SK-N-SH (cell line): Measurements from ENCODE around the gene MYO18B. TPM values are rescaled to one million over a fixed set of nuclear protein-coding genes. Genes with fewer than 3 reads are reported as not detected.
A peak's percentile ranks its signal among the peaks of the same experiment; 100 is the strongest.

Source experiments
- CTCF ChIA-PET: fragments of 300-600, 350-600 bp; formaldehyde crosslinking; extraction: SDS; loops from one replicate; lab custom pipeline; 2021; lab: Yijun Ruan, JAX
- POLR2A ChIA-PET: fragments of 350-600 bp; sonication (Branson Sonifier 250); formaldehyde crosslinking; extraction: SDS; loops from one replicate; lab custom pipeline; 2020; ENCODE audit warnings: antibody characterized with exemption, inconsistent platforms; lab: Yijun Ruan, JAX
- DNase-seq: peaks from one replicate; pipeline ENCODE4 v3.0.0; 2012
- H2AFZ ChIP-seq: fragments of 200-600 bp; sonication (generic); 2 replicates; pipeline ENCODE4 v1.8.1; 2016; ENCODE audit warnings: antibody characterized with exemption, mild to moderate bottlenecking, low read depth
- H3F3A ChIP-seq: fragments of 200-600 bp; sonication (generic); replicated peaks from 2 replicates; pipeline ENCODE3; 2016; ENCODE audit warnings: antibody characterized with exemption, mild to moderate bottlenecking; ENCODE audit not compliant: insufficient read depth
- H3K27ac ChIP-seq, 2 experiments: fragments of 200-500 bp in 1 of 2; fragments of 200-600 bp in 1 of 2; sonication (Bioruptor generic) in 1 of 2; sonication (generic), shearing (Covaris generic) in 1 of 2; 2 replicates each; pipeline versions ENCODE4 v1.5.1 to v1.6.1; 2014 to 2016; ENCODE audit warnings: low read depth in 2 of 2, inconsistent platforms in 1 of 2, low read length in 1 of 2, mild to moderate bottlenecking in 1 of 2, mixed read lengths in 1 of 2
- H3K27me3 ChIP-seq: fragments of 200-600 bp; sonication (generic), shearing (Covaris generic); 2 replicates; pipeline ENCODE4 v1.6.1; 2016; ENCODE audit warnings: mixed run types; ENCODE audit not compliant: insufficient read depth
- H3K36me3 ChIP-seq, 2 experiments: fragments of 200-500 bp in 1 of 2; fragments of 200-600 bp in 1 of 2; sonication (Bioruptor generic) in 1 of 2; sonication (generic) in 1 of 2; replicated peaks in 1 of 2; 2 replicates each; pipeline versions ENCODE3 to v1.5.1; 2014 to 2016; ENCODE audit warnings: low read length in 1 of 2, mild to moderate bottlenecking in 1 of 2; ENCODE audit not compliant: insufficient read depth in 2 of 2, control insufficient read depth in 1 of 2
- H3K4me1 ChIP-seq, 2 experiments: fragments of 200-500 bp in 1 of 2; fragments of 200-600 bp in 1 of 2; sonication (Bioruptor generic) in 1 of 2; sonication (generic), shearing (Covaris generic) in 1 of 2; 2 replicates each; pipeline versions ENCODE4 v1.5.1 to v1.6.1; 2014 to 2016; ENCODE audit warnings: low read depth in 1 of 2, low read length in 1 of 2, mixed run types in 1 of 2; ENCODE audit not compliant: insufficient read depth in 2 of 2, control insufficient read depth in 1 of 2
- H3K4me2 ChIP-seq: fragments of 200-600 bp; sonication (generic), shearing (Covaris generic); 2 replicates; pipeline ENCODE4 v1.6.1; 2017; ENCODE audit warnings: mixed run types
- H3K4me3 ChIP-seq, 2 experiments: fragments of 200-500 bp in 1 of 2; fragments of 200-600 bp in 1 of 2; sonication (Bioruptor generic) in 1 of 2; sonication (generic), shearing (Covaris generic) in 1 of 2; 2 replicates each; pipeline versions ENCODE4 v1.5.1 to v1.8.1; 2014 to 2016; ENCODE audit warnings: low read depth in 2 of 2, inconsistent platforms in 1 of 2, low read length in 1 of 2, mild to moderate bottlenecking in 1 of 2, mixed read lengths in 1 of 2, moderate library complexity in 1 of 2
- H3K79me2 ChIP-seq: fragments of 200-600 bp; sonication (generic); 2 replicates; pipeline ENCODE4 v1.8.1; 2017; ENCODE audit warnings: mild to moderate bottlenecking; ENCODE audit not compliant: insufficient read depth
- H3K9ac ChIP-seq: fragments of 200-600 bp; sonication (generic); 2 replicates; pipeline ENCODE4 v1.6.1; 2017; ENCODE audit warnings: mixed run types
- H3K9me2 ChIP-seq: fragments of 200-600 bp; sonication (generic); 2 replicates; pipeline ENCODE4 v1.6.1; 2017; ENCODE audit warnings: mixed run types
- H3K9me3 ChIP-seq: fragments of 200-600 bp; sonication (generic); 2 replicates; pipeline ENCODE4 v1.6.1; 2017; ENCODE audit warnings: mixed run types, mild to moderate bottlenecking, moderate library complexity
- H4K20me1 ChIP-seq: fragments of 200-600 bp; sonication (generic); 2 replicates; pipeline ENCODE4 v1.6.1; 2017; ENCODE audit warnings: mild to moderate bottlenecking, mixed run types; ENCODE audit not compliant: insufficient read depth
- ELF1 ChIP-seq: IDR thresholded peaks from 2 replicates; pipeline ENCODE4 v1.4.0; 2012
- FOXM1 ChIP-seq: IDR thresholded peaks from 2 replicates; pipeline ENCODE4 v1.4.0; 2012; ENCODE audit warnings: low read depth, mild to moderate bottlenecking
- GATA2 ChIP-seq: sonication (generic); formaldehyde crosslinking; IDR thresholded peaks from 2 replicates; pipeline ENCODE4 v1.5.0; 2020; ENCODE audit warnings: mild to moderate bottlenecking, missing genetic modification reagents
- JUND ChIP-seq: IDR thresholded peaks from 2 replicates; pipeline ENCODE4 v1.4.0; 2012
- MEF2A ChIP-seq: IDR thresholded peaks from 2 replicates; pipeline ENCODE4 v1.4.0; 2012; ENCODE audit warnings: low read depth, borderline replicate concordance
- MXI1 ChIP-seq: IDR thresholded peaks from 2 replicates; pipeline ENCODE4 v1.6.1; 2012; ENCODE audit warnings: mild to moderate bottlenecking, low read depth, low read length, improper control_type of control experiment
- NFIC ChIP-seq: IDR thresholded peaks from 2 replicates; pipeline ENCODE4 v1.4.0; 2012; ENCODE audit warnings: borderline replicate concordance
- NRF1 ChIP-seq: IDR thresholded peaks from 2 replicates; pipeline ENCODE4 v1.6.1; 2012; ENCODE audit warnings: low read depth, mild to moderate bottlenecking, low read length
- RAD21 ChIP-seq: IDR thresholded peaks from 2 replicates; pipeline ENCODE4 v1.6.1; 2012; ENCODE audit warnings: mild to moderate bottlenecking, low read length
- RXRA ChIP-seq: IDR thresholded peaks from 2 replicates; pipeline ENCODE4 v1.4.0; 2012; ENCODE audit warnings: low read depth, mild to moderate bottlenecking, borderline replicate concordance
- SMC3 ChIP-seq: IDR thresholded peaks from 2 replicates; pipeline ENCODE4 v1.6.1; 2012; ENCODE audit warnings: low read depth, low read length, improper control_type of control experiment
- TCF12 ChIP-seq: IDR thresholded peaks from 2 replicates; pipeline ENCODE4 v1.4.0; 2012
- WGBS: methylation state at CpG from one replicate; pipeline ENCODE4 v1.1.6; 2017; ENCODE audit warnings: low lambda C conversion rate; 5-methylcytosine and 5-hydroxymethylcytosine counted together
- polyA plus RNA-seq, 3 experiments: library from polyadenylated mRNA; depleted of rRNA; stranded (reverse); fragments of >200 nt; gene quantifications; 2 replicates each; pipeline ENCODE4 v1.2.3, GENCODE V29; 2012
- TF ChIP-seq, protein P1 (sequence below): IDR thresholded peaks from 2 replicates; pipeline ENCODE4; 2012
- TF ChIP-seq, protein P2 (sequence below): IDR thresholded peaks from 2 replicates; pipeline ENCODE4 v1.4.0; 2012; ENCODE audit warnings: low read depth, borderline replicate concordance
- TF ChIP-seq, protein P3 (sequence below): fragments of 150-350 bp; IDR thresholded peaks from 2 replicates; pipeline ENCODE4 v1.6.1; 2017; ENCODE audit warnings: antibody characterized with exemption, low read length, low read depth, borderline replicate concordance
- TF ChIP-seq, protein P4 (sequence below): fragments of 200-600 bp; sonication (generic); IDR thresholded peaks from 2 replicates; pipeline ENCODE4 v1.6.1; 2017; ENCODE audit warnings: antibody characterized with exemption, mild to moderate bottlenecking, moderate library complexity
- TF ChIP-seq, protein P5 (sequence below): IDR thresholded peaks from 2 replicates; pipeline ENCODE4 v1.6.1; 2012; ENCODE audit warnings: mild to moderate bottlenecking, low read depth, low read length, moderate library complexity

The MYO18B gene
- polyA plus RNA-seq, 1 of the 3 experiments (the other 2 are of a cell fraction): 0.05 TPM

DNA sequence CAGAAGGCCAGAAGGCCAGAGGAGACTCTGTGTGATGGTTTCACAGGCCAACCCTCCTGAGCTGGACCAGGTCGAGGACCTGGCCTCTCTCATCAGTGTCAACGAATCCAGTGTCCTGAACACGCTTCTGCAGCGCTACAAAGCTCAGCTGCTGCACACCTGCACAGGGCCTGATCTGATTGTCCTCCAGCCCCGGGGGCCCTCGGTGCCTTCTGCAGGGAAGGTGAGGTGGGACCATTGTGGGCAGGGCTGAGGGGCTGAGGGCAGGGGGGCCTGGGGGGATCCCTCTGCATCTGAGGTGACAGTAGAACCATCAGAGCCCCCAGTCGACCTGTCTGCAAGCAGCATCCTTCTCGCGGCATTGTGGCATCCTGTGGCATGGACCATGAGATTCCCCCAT lies 30.3 kb downstream of the MYO18B start:
- no peak overlapping the region for H3K4me3 ChIP-seq
- TF ChIP-seq MEF2A (no peak), ELF1 (no peak), MXI1 (no peak), RXRA (no peak), FOXM1 (no peak), GATA2 (CRISPR knock-in tag) (no peak), NRF1 (no peak), SMC3 (no peak), TCF12 (no peak), RAD21 (no peak), JUND (no peak), NFIC (no peak)
- TF ChIP-seq, protein P1, sequence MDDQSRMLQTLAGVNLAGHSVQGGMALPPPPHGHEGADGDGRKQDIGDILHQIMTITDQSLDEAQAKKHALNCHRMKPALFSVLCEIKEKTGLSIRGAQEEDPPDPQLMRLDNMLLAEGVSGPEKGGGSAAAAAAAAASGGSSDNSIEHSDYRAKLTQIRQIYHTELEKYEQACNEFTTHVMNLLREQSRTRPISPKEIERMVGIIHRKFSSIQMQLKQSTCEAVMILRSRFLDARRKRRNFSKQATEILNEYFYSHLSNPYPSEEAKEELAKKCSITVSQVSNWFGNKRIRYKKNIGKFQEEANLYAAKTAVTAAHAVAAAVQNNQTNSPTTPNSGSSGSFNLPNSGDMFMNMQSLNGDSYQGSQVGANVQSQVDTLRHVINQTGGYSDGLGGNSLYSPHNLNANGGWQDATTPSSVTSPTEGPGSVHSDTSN: no peak
- TF ChIP-seq, protein P2, sequence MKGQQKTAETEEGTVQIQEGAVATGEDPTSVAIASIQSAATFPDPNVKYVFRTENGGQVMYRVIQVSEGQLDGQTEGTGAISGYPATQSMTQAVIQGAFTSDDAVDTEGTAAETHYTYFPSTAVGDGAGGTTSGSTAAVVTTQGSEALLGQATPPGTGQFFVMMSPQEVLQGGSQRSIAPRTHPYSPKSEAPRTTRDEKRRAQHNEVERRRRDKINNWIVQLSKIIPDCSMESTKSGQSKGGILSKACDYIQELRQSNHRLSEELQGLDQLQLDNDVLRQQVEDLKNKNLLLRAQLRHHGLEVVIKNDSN: no peak
- TF ChIP-seq, protein P3, sequence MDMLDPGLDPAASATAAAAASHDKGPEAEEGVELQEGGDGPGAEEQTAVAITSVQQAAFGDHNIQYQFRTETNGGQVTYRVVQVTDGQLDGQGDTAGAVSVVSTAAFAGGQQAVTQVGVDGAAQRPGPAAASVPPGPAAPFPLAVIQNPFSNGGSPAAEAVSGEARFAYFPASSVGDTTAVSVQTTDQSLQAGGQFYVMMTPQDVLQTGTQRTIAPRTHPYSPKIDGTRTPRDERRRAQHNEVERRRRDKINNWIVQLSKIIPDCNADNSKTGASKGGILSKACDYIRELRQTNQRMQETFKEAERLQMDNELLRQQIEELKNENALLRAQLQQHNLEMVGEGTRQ: no peak
- no peak overlapping the region for H3K9ac ChIP-seq
- no peak for DNase-seq
- ChIA-PET POLR2A (interaction anchor here (0.6 to 1.0 kb wide), 2 partner anchors 66 to 71 kb away, joined by 3 to 4 read pairs; no protein-coding TSS in a partner anchor), CTCF (interaction anchor here (0.6 to 5.4 kb wide), 74 partner anchors 10 to 1003 kb away, joined by 3 to 65 read pairs (median 5); partner anchors contain the start of genes CRYBB2, GRK3, MYO18B and SEZ6L)
- no peak overlapping the region for H3K4me2 ChIP-seq
- H4K20me1 ChIP-seq: no peaks in the 10 kb centered on the region
- WGBS: 68% methylated on average over 7 of the region's 9 CpGs
- peaks cover 0 to 17% of the 10 kb centered on the region in 2 experiments; a peak in 1 of 4 replicates for H3K4me1 ChIP-seq
- no peaks in the 10 kb centered on the region for H3K36me3 ChIP-seq
- H3K79me2 ChIP-seq: no peaks in the 10 kb centered on the region
- H3K27me3 ChIP-seq: no peaks in the 10 kb centered on the region
- no peaks in the 10 kb centered on the region for H3F3A ChIP-seq
- no peaks in the 10 kb centered on the region for H3K9me3 ChIP-seq
- H2AFZ ChIP-seq: no peak overlapping the region
- H3K9me2 ChIP-seq: no peaks in the 10 kb centered on the region
- H3K27ac ChIP-seq: no peak overlapping the region

DNA sequence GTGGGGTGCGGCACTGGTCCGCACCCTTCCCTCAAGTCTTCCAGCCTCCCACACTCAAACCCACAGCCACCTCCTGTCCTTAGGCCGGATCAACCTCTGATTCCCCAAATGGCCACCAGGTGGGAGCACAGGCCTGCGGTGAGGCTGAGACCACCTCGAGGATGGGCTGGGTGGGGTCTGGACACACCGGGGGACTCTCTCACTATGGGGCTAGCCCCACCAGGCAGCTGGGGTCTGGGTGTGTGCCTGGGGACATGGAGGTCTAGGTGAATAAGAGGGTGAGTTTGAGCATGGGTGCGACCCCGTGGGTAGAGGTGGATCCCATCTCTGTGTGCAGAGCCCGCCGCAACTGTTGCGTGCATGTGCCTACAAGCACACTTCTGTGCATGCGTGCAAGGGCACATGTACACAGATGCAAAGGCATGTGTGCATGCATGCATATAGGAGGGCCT lies 32.6 kb downstream of the MYO18B start:
- Histone ChIP-seq H3K9ac (no peak overlapping the region), H3K4me3 (peak overlapping the region in 1 of 2 experiments; percentile 45; a peak in 1 of 4 replicates), H4K20me1 (no peaks in the 10 kb centered on the region), H3F3A (no peaks in the 10 kb centered on the region), H2AFZ (no peak overlapping the region), H3K4me2 (no peak overlapping the region), H3K9me3 (no peaks in the 10 kb centered on the region), H3K79me2 (no peaks in the 10 kb centered on the region), H3K27me3 (no peaks in the 10 kb centered on the region), H3K36me3 (no peaks in the 10 kb centered on the region)
- WGBS: 61% methylated on average over 9 of the region's 12 CpGs
- CTCF ChIA-PET: interaction anchor here (0.7 to 5.4 kb wide), 27 partner anchors 13 to 687 kb away, joined by 3 to 65 read pairs (median 4); no protein-coding TSS in a partner anchor
- DNase-seq: peak; percentile 84
- TF ChIP-seq, protein P4, sequence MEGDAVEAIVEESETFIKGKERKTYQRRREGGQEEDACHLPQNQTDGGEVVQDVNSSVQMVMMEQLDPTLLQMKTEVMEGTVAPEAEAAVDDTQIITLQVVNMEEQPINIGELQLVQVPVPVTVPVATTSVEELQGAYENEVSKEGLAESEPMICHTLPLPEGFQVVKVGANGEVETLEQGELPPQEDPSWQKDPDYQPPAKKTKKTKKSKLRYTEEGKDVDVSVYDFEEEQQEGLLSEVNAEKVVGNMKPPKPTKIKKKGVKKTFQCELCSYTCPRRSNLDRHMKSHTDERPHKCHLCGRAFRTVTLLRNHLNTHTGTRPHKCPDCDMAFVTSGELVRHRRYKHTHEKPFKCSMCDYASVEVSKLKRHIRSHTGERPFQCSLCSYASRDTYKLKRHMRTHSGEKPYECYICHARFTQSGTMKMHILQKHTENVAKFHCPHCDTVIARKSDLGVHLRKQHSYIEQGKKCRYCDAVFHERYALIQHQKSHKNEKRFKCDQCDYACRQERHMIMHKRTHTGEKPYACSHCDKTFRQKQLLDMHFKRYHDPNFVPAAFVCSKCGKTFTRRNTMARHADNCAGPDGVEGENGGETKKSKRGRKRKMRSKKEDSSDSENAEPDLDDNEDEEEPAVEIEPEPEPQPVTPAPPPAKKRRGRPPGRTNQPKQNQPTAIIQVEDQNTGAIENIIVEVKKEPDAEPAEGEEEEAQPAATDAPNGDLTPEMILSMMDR: peak; percentile 59
- TF ChIP-seq, protein P5, sequence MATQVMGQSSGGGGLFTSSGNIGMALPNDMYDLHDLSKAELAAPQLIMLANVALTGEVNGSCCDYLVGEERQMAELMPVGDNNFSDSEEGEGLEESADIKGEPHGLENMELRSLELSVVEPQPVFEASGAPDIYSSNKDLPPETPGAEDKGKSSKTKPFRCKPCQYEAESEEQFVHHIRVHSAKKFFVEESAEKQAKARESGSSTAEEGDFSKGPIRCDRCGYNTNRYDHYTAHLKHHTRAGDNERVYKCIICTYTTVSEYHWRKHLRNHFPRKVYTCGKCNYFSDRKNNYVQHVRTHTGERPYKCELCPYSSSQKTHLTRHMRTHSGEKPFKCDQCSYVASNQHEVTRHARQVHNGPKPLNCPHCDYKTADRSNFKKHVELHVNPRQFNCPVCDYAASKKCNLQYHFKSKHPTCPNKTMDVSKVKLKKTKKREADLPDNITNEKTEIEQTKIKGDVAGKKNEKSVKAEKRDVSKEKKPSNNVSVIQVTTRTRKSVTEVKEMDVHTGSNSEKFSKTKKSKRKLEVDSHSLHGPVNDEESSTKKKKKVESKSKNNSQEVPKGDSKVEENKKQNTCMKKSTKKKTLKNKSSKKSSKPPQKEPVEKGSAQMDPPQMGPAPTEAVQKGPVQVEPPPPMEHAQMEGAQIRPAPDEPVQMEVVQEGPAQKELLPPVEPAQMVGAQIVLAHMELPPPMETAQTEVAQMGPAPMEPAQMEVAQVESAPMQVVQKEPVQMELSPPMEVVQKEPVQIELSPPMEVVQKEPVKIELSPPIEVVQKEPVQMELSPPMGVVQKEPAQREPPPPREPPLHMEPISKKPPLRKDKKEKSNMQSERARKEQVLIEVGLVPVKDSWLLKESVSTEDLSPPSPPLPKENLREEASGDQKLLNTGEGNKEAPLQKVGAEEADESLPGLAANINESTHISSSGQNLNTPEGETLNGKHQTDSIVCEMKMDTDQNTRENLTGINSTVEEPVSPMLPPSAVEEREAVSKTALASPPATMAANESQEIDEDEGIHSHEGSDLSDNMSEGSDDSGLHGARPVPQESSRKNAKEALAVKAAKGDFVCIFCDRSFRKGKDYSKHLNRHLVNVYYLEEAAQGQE: no peak
- TF ChIP-seq SMC3: peak; percentile 75
- TF ChIP-seq RAD21: peak; percentile 89
- TF ChIP-seq, all 33 proteins: peak for 3
- peak overlapping the region in 1 of 2 experiments; percentile 72; a peak in 1 of 4 replicates for H3K27ac ChIP-seq
- H3K4me1 ChIP-seq: peaks cover 0 to 27% of the 10 kb centered on the region in 2 experiments; a peak in 1 of 4 replicates
- POLR2A ChIA-PET: no interaction called here
- no peaks in the 10 kb centered on the region for H3K9me2 ChIP-seq
